Prostate gland (tissue), 2 donors: ENCODE measurements around the gene SH3TC1. TPM values are rescaled to one million over a fixed set of nuclear protein-coding genes. Genes with fewer than 3 reads are reported as not detected.

Experiments
- DNase-seq: peaks from one replicate; pipeline ENCODE4 v3.0.0-alpha.2; 2019; ENCODE audit warnings: low spot score
- H3K27ac ChIP-seq, 2 donors: fragments of 200-600 bp; sonication (generic); 2 replicates each; pipeline ENCODE4 v1.5.1; 2017 to 2019
- H3K27me3 ChIP-seq: fragments of 200-600 bp; sonication (generic); replicated peaks from 2 replicates; pipeline ENCODE4 v1.5.1; 2019; ENCODE audit not compliant: insufficient read depth
- H3K36me3 ChIP-seq, 2 donors: fragments of 200-600 bp; sonication (generic); 1 replicate in 1 of 2; 2 replicates in 1 of 2; pipeline versions ENCODE4 v1.5.1 to v1.8.1; 2017 to 2019
- H3K4me1 ChIP-seq: fragments of 200-600 bp; sonication (generic); replicated peaks from 2 replicates; pipeline ENCODE4 v1.5.1; 2019
- H3K4me3 ChIP-seq, 2 donors: fragments of 200-600 bp; sonication (generic); 2 replicates each; pipeline ENCODE4 v1.5.1; 2017 to 2019
- H3K9me3 ChIP-seq: fragments of 200-600 bp; sonication (generic); 2 replicates; pipeline ENCODE4 v1.5.1; 2017
- POLR2A ChIP-seq: fragments of 450-650 bp; IDR thresholded peaks from one replicate; pipeline ENCODE4 v1.6.1; 2016; ENCODE audit warnings: antibody characterized with exemption, mild to moderate bottlenecking
- POLR2AphosphoS5 ChIP-seq: sonication (generic); formaldehyde crosslinking; IDR thresholded peaks from one replicate; pipeline ENCODE4 v1.6.1; 2017; ENCODE audit warnings: antibody characterized with exemption
- WGBS: methylation state at CpG from one replicate; pipeline ENCODE4 v1.1.5; 2018; 5-methylcytosine and 5-hydroxymethylcytosine counted together
- intact Hi-C: fragments of 100-400 bp; cut with DNase I; formaldehyde crosslinking; loops from one replicate; pipeline ENCODE4 v1.14.2; 2022
- total RNA-seq, 2 donors: library from RNA; depleted of rRNA; stranded (reverse); fragments of >200 nt; gene quantifications; one replicate each; pipeline ENCODE4 v1.1.0, GENCODE V29; 2016
- TF ChIP-seq, protein P1 (sequence below), 4 experiments: fragments of 200-600 bp in 2 of 4; fragments of 450-650 bp in 2 of 4; sonication (generic) in 2 of 4; IDR thresholded peaks; 1 replicate in 3 of 4; 2 replicates in 1 of 4; pipeline ENCODE4 v1.5.1; 2016 to 2019; ENCODE audit warnings: antibody characterized with exemption in 4 of 4, mild to moderate bottlenecking in 2 of 4, moderate library complexity in 2 of 4

The SH3TC1 gene
- total RNA-seq, 2 donors from 2014 or later = 22.4 to 37.5 TPM

GRCh38 chr4:8248091-8248490, 49.0 kb downstream of the SH3TC1 start:
- WGBS = 88% methylated on average over 7 of the region's 7 CpGs

GRCh38 chr4:8250227-8250626, 51.1 kb downstream of the SH3TC1 start:
- 73% methylated on average over 3 of the region's 3 CpGs for WGBS
- intact Hi-C loops = no loop called here
- TF ChIP-seq POLR2A (no peak), POLR2AphosphoS5 (no peak)
- TF ChIP-seq, protein P1, sequence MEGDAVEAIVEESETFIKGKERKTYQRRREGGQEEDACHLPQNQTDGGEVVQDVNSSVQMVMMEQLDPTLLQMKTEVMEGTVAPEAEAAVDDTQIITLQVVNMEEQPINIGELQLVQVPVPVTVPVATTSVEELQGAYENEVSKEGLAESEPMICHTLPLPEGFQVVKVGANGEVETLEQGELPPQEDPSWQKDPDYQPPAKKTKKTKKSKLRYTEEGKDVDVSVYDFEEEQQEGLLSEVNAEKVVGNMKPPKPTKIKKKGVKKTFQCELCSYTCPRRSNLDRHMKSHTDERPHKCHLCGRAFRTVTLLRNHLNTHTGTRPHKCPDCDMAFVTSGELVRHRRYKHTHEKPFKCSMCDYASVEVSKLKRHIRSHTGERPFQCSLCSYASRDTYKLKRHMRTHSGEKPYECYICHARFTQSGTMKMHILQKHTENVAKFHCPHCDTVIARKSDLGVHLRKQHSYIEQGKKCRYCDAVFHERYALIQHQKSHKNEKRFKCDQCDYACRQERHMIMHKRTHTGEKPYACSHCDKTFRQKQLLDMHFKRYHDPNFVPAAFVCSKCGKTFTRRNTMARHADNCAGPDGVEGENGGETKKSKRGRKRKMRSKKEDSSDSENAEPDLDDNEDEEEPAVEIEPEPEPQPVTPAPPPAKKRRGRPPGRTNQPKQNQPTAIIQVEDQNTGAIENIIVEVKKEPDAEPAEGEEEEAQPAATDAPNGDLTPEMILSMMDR (IDR thresholded peaks at IDR 0.05) = no peak

More at GRCh38 chr4:8248091-8248490, 49.0 kb downstream of the SH3TC1 start:
- Histone ChIP-seq H3K4me3 (no peak overlapping the region), H3K9me3 (no peaks in the 10 kb centered on the region), H3K4me1 (no peaks in the 10 kb centered on the region), H3K27ac (no peak overlapping the region), H3K27me3 (no peaks in the 10 kb centered on the region), H3K36me3 (no peaks in the 10 kb centered on the region)
- intact Hi-C loops = no loop called here
- TF ChIP-seq POLR2A = no peak
- TF ChIP-seq, protein P1 (IDR thresholded peaks at IDR 0.05) = no peak
- DNase-seq = no peak

GRCh38 chr4:8250637-8251036, 51.5 kb downstream of the SH3TC1 start:
- no peak for DNase-seq
- WGBS = 92% methylated on average over 7 of the region's 7 CpGs
- Histone ChIP-seq H3K4me1 (no peaks in the 10 kb centered on the region), H3K9me3 (no peaks in the 10 kb centered on the region), H3K36me3 (no peaks in the 10 kb centered on the region), H3K4me3 (no peak overlapping the region), H3K27me3 (no peaks in the 10 kb centered on the region), H3K27ac (no peak overlapping the region)
- TF ChIP-seq, protein P1 (IDR thresholded peaks at IDR 0.05) = no peak
- TF ChIP-seq POLR2AphosphoS5 (no peak), POLR2A (no peak)
- intact Hi-C loops = no loop called here

More at GRCh38 chr4:8250227-8250626, 51.1 kb downstream of the SH3TC1 start:
- H3K27ac ChIP-seq = no peak overlapping the region
- H3K4me3 ChIP-seq = no peak overlapping the region
- H3K4me1 ChIP-seq = no peaks in the 10 kb centered on the region
- no peaks in the 10 kb centered on the region for H3K27me3 ChIP-seq
- DNase-seq = no peak
- H3K9me3 ChIP-seq = no peaks in the 10 kb centered on the region
- H3K36me3 ChIP-seq = no peaks in the 10 kb centered on the region

DNA sequence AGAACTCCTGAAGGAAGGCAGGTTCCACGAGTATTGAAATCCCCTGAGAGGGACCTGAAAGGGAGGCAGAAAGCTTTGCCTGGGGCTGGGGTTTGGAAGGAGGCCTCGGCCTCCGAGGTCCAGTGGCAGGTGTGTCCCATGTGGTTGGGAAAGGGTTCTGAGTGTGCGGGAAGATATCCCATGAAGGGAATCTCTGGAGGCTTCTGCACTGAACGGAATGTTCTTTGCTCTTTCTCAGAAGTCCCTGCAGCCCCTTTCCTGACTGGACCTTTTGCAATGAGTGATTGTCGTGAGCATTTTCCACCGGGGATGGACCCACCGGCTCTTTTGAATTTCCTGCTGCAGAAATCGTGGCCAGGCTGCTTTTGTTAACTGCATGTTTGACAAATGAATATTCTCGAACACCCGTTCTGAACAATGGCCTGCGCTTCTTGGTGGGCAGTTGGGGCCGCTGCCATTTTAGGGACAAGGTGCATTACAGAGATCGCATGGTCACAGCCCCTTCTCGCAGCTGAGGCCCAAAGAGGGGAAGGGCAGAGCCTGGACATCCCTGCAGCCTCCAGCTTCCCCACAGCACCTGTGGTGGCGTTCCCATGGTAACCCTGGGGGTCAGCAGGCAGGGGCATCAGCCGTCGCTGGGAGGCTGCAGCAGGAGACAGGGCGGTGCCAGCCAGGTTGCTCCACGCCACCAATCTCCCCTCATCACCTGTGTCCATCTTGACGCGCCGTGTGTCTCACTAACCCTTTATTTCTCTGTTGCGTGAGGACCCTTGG, 52.2 kb downstream of the SH3TC1 start:
- no peak for DNase-seq
- TF ChIP-seq POLR2AphosphoS5 = no peak
- TF ChIP-seq, protein P1 (IDR thresholded peaks at IDR 0.05) = no peak
- no peak for TF ChIP-seq POLR2A
- H3K27ac ChIP-seq = no peak overlapping the region
- intact Hi-C loops = no loop called here
- 83% methylated on average over 24 of the region's 24 CpGs for WGBS
- H3K4me1 ChIP-seq = no peaks in the 10 kb centered on the region
- H3K9me3 ChIP-seq = no peaks in the 10 kb centered on the region
- no peaks in the 10 kb centered on the region for H3K36me3 ChIP-seq
- no peaks in the 10 kb centered on the region for H3K27me3 ChIP-seq
- no peak overlapping the region for H3K4me3 ChIP-seq
